GM19193 (cell line): ENCODE data around the gene AMIGO1.

Experiments used
- POLR2A ChIP-seq: IDR thresholded peaks from 4 replicates; pipeline ENCODE4 v1.6.1; 2011; ENCODE audit not compliant: insufficient read depth, insufficient read length; ENCODE audit errors: extremely low read depth

Gene AMIGO1

GRCh38 chr1:109499661-109500536 lies 9.6 kb downstream of the AMIGO1 start:
- TF ChIP-seq POLR2A: no peak

GRCh38 chr1:109499081-109499480 lies 10.4 kb downstream of the AMIGO1 start:
- TF ChIP-seq POLR2A: no peak

GRCh38 chr1:109498161-109498801 lies 11.2 kb downstream of the AMIGO1 start:
- no peak for TF ChIP-seq POLR2A

DNA sequence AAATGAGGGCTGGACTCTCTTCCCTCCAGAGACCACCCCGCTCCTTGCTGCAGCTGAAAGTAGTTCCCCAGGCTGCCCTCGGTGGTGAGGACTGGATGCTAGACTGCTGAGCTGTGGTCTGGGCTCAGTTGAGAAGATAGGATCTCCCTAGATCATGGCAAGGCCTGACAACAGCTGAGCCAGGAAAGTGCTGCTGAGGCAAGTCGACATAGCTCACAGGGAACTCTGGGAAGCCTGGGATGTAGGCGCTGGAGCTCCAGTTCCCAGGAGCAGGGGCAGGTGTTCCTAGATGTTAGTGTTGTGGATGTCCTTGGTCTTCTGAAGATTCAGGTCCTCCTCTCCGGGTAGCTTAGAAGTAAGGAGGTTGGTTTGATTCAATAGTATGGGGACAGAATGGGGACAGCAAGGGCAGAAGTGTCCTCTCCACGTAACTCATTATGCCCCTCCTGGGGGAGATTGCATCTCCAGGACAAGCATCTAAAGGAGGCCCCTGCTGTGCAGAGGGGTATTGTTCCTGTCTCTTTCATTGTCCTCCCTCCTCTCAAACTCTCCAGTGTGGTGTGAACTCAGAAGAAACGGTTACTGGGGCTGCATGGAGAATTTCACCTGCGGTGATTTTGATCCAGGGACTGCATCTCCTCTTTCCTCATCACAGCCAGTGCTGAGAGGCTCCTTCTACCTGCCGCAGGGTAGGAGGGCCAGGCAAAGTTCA lies 11.9 kb downstream of the AMIGO1 start:
- no peak for TF ChIP-seq POLR2A

DNA sequence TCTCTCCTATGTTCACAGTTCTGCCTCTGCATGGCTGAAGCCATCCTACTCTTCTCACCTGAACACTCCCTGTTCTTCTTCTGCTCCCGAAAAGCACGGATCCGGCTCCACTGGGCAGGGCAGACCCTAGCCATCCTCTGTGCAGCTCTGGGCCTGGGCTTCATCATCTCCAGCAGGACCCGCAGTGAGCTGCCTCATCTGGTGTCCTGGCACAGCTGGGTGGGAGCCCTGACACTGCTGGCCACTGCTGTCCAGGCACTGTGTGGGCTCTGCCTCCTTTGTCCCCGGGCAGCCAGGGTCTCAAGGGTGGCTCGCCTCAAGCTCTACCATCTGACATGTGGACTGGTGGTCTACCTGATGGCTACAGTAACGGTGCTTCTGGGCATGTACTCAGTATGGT lies 13.8 kb downstream of the AMIGO1 start:
- no peak for TF ChIP-seq POLR2A

GRCh38 chr1:109493805-109494539 lies 15.6 kb downstream of the AMIGO1 start, which contains the start of gene CYB561D1:
Gene CYB561D1 (plus strand): TSS chr1:109494094. CDS start chr1:109494140, 46 bp downstream.
- peak; percentile 88 for TF ChIP-seq POLR2A

GRCh38 chr1:109493227-109493626 lies 16.3 kb downstream of the AMIGO1 start:
- no peak for TF ChIP-seq POLR2A

GRCh38 chr1:109492779-109493178 lies 16.7 kb downstream of the AMIGO1 start:
- TF ChIP-seq POLR2A: no peak

DNA sequence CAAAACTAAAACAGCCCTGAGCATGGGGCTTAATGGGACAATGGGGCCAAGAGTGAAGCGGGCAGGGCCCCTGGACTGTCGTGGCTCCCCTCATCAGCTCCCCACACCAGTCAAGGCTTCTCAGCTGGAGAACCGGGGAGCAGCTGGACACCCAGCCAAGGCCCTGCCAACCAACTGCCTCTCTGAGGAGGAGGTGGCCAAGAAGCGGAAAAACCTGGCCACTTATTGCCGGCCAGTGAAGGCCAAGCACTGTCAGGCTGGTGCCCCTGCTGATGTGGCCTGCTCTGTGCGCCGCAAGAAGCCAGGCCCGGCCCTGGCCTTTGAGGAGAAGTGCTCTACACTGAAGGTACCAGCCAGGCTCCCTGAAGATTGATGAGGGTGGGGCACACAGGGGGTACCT lies 18.2 kb downstream of the AMIGO1 start:
- no peak for TF ChIP-seq POLR2A

DNA sequence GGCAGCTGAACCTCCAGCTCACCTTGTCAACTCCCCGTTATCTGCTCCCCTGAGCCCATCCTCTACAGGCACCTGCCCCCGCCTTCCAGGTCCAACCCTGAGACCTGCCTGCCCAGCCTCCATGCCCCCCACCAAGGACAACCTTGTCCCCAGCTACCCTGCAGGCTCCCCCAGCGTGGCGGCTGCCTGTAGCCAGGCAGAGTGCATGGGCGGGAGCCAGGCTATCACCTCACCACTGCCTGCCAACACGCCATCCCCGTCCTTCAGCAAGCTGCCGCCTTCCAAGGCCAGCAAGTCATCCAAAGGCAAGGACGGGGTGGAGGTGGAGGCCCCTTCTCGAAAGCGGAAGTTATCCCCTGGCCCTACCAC lies 18.6 kb downstream of the AMIGO1 start:
- no peak for TF ChIP-seq POLR2A

GRCh38 chr1:109490029-109490933 lies 19.2 kb downstream of the AMIGO1 start:
- TF ChIP-seq POLR2A: no peak

- no peak for TF ChIP-seq POLR2A
Observed at GRCh38 chr1:109488696-109489095, 20.8 kb downstream of the AMIGO1 start.

GRCh38 chr1:109488201-109488600 lies 21.3 kb downstream of the AMIGO1 start:
- TF ChIP-seq POLR2A: no peak

DNA sequence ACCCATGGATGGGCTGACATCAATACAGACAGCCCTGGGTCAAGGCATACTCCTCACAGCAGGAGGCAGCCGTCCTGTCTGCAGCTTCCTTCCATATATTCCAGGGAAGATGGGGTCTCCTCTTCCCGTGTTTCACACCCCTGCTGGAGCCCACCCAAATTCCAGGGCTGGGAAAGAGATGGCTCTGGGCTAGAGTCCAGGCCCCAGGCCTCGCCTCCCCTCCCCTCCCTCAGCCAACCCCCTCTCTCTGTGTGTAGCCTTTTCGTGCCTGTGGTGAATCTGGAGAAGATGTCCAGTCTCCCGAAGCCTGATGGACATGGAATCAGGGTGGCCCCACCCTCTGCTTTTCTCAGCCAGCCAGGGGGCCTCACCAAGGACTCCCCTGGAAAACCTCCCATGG lies 22.3 kb downstream of the AMIGO1 start:
- no peak for TF ChIP-seq POLR2A
